Epithelial cell of proximal tubule (primary cell): ENCODE data around the gene C15orf39. TPM values are rescaled to one million over a fixed set of nuclear protein-coding genes. Genes with fewer than 3 reads are reported as not detected.
"Not testable (repeated sequence)": the region's sequence is repeated elsewhere in the genome, so short reads cannot be mapped to it uniquely, and the experiment has no call there.

ENCODE experiments used
- DNase-seq: peaks from one replicate; pipeline ENCODE4 v3.0.0-alpha.2; 2011; ENCODE audit warnings: low read depth
- H3K4me3 ChIP-seq: 2 replicates; pipeline ENCODE4 v1.5.1; 2011; ENCODE audit warnings: low read depth, mild to moderate bottlenecking, low read length
- CTCF ChIP-seq: conservative IDR thresholded peaks from 2 replicates; pipeline ENCODE4 v1.5.1; 2012; ENCODE audit warnings: low read depth, mild to moderate bottlenecking, low read length
- total RNA-seq: library from RNA; depleted of rRNA; stranded (reverse); fragments of >200 nt; gene quantifications from 2 replicates; pipeline ENCODE4 v1.2.3, GENCODE V29; 2015

C15orf39 gene
- total RNA-seq, 1 donor from 2014 or later = 9.6 TPM

DNA sequence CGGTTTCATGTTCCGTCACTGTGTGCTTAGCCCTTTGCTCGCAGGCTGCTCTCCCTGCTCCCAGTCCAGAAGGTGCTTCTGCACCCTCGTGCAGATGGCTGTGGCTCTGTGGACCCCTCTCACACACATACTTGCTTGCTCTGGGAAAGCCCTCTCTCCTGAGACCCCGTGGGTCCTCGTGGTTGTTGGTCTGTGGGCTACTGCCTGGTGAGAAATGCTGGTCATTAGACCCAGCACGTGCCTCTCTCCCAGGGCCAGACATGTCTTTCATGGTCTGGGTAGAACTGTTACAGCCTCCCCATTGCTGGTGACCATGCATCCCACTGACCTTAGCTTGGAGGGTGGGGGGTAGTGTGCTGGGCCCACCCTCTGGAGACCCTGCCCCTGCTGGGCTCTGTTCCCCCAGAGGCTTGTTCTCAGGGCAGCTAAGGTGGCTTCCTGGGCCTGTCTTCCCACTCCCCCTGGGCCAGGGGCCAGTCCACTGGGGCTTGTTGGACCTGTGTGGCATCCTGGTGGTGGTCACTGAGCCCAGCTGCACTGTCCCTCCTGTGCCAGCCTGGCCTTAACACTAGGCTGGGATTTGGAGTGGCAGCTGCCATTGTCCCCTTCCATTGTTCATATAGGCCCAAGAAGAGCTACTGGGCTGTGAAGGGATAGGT lies 10.6 kb downstream of the C15orf39 start:
- no peak for TF ChIP-seq CTCF
- DNase-seq = no peak
- no peak overlapping the region for H3K4me3 ChIP-seq

GRCh38 chr15:75213212-75213767 lies 11.6 kb downstream of the C15orf39 start:
- no peak for TF ChIP-seq CTCF
- DNase-seq = no peak
- no peak overlapping the region for H3K4me3 ChIP-seq

GRCh38 chr15:75213768-75214221 lies 12.1 kb downstream of the C15orf39 start:
- H3K4me3 ChIP-seq = no peak overlapping the region
- no peak for TF ChIP-seq CTCF
- no peak for DNase-seq

GRCh38 chr15:75214293-75215096 lies 12.8 kb downstream of the C15orf39 start:
- DNase-seq = no peak
- no peak overlapping the region for H3K4me3 ChIP-seq
- TF ChIP-seq CTCF = no peak

DNA sequence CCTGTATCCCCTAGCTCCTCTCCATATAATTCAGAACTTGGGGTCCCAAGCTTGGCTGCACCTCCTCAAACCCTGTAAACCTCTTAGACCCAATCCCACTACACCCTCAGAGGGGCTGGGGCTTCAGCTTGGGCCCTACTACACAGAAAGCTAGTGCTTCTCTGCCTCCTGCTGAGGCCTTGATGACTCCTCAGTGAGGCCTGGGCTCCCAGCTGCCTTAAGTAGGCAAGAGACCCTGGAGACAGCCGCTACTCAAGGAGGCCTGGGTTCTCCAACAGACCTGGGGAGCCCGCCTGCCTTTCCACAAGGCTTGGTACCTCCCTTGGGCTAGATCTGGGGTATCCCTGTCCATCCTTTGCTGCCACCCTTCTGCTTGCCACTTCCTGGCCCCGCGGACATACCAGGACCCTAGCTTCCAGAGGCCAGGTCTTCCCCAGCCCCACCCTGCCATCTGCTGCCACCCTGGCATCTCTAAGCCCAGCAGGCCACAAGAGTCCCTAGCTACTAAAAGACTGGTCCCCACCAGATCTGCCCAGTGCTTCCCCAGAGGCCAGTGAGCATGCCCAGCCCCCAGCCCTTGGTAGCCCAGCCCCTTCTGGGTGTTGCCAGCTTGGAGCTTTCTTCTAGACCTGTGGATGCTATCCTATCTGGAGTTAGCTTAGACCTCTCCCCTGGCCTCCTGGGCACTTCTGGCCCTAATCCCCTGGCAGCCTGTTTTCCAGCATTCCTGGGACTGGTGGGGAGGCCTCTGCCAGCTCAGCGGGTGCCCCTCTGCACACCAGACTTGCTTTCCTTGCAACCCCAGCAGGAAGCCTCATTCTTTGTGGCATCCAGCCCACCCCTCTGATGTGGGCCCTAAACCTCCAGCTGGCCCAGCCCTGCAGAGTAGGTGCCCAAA lies 13.7 kb downstream of the C15orf39 start:
- H3K4me3 ChIP-seq = no peak overlapping the region
- no peak for TF ChIP-seq CTCF

GRCh38 chr15:75217012-75217411 lies 15.3 kb downstream of the C15orf39 start:
- TF ChIP-seq CTCF = no peak

More for the DNA sequence above, 13.7 kb downstream of the C15orf39 start:
- no peak for DNase-seq

DNA sequence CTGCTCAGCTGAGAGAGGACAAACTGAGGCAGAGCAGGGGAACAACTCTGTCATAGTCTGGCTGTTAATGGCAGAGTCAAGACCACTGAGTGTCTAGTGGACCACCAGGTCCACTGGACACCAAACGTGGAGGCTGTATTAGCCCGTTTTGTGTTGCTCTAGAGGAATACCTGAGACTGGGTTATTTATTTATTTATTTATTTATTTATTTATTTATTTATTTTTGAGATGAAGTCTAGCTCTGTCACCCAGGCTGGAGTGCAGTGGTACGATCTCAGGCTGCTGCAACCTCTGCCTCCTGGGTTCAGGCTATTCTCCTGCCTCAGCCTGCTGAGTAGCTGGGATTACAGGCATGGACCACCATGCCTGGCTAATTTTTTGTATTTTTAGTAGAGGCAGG lies 15.9 kb downstream of the C15orf39 start:
- DNase-seq = not testable (repeated sequence)

More at GRCh38 chr15:75217012-75217411, 15.3 kb downstream of the C15orf39 start:
- H3K4me3 ChIP-seq = no peak overlapping the region
- DNase-seq = no peak

DNA sequence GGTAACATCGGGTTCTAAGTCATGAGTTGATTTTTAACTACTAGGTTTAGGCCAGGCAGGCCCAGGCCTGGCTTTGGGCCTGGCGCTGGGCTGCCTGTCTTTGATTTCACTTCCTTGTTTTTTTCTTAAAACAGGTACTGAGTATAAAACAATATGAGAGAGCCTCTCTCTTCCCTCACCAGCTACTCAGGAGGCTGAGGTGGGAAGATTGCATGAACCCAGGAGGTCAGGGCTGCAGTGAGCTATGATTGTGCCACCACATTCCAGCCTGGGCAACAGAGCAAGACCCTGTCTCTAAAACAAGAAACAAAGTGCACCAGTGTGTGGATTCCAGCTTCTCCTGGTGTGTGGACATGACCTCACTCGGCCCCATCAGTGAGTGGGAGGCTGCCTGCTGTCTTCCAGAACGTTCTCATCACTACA lies 17.8 kb downstream of the C15orf39 start:
- H3K4me3 ChIP-seq = not testable (repeated sequence)
- peak; percentile 42 for DNase-seq

More for the DNA sequence above, 15.9 kb downstream of the C15orf39 start:
- not testable (repeated sequence) for H3K4me3 ChIP-seq
